ENCODE results near the gene CCDC152.

DNA sequence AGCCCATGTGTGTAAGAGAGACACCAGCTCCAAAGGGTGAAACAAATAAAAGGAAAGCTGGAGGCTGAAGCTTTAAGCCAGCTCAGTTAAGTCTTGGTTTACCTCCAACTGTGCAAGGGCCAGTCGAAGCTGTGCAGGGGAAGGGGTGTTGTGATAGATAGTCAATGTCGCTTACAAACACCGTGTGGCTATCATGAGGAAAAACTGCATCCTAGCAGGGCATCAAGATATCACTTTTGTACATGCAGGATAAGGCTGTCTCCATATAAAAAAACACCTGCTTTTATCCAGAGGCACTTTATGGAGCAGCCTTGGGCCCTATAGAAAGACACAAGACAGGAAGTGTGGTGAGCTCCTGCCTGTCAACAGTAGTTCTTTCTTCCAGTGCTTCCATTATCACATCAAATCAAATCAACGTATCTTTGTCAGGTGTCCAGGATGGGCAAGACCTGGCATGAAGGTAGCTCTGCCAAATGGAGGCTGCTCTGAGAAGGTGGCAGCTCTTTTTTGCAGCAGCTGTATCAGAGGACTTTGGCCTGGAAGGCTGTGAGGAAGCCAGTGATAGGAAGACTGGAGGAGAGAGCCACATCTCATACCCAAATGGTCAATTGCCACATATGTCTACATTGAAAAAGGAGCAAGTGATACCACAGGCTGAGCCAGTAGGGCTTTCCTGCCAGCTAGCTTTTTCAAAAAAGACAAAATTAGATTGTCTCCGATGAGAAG lies 84.4 kb downstream of the CCDC152 start:
- TF ChIP-seq, protein P1, sequence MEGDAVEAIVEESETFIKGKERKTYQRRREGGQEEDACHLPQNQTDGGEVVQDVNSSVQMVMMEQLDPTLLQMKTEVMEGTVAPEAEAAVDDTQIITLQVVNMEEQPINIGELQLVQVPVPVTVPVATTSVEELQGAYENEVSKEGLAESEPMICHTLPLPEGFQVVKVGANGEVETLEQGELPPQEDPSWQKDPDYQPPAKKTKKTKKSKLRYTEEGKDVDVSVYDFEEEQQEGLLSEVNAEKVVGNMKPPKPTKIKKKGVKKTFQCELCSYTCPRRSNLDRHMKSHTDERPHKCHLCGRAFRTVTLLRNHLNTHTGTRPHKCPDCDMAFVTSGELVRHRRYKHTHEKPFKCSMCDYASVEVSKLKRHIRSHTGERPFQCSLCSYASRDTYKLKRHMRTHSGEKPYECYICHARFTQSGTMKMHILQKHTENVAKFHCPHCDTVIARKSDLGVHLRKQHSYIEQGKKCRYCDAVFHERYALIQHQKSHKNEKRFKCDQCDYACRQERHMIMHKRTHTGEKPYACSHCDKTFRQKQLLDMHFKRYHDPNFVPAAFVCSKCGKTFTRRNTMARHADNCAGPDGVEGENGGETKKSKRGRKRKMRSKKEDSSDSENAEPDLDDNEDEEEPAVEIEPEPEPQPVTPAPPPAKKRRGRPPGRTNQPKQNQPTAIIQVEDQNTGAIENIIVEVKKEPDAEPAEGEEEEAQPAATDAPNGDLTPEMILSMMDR (IDR thresholded peaks at IDR 0.05) = no peak
- no peak for TF ChIP-seq POLR2A (IDR thresholded peaks at IDR 0.05)
